Activated CD4-positive, alpha-beta T cell treated with anti-CD3 and anti-CD28 coated beads for 48 hours (primary cell): ENCODE results near the gene PSMG4.

Experiments used
- DNase-seq: peaks from one replicate; pipeline ENCODE4 v3.0.0-alpha.2; 2020

Gene PSMG4

DNA sequence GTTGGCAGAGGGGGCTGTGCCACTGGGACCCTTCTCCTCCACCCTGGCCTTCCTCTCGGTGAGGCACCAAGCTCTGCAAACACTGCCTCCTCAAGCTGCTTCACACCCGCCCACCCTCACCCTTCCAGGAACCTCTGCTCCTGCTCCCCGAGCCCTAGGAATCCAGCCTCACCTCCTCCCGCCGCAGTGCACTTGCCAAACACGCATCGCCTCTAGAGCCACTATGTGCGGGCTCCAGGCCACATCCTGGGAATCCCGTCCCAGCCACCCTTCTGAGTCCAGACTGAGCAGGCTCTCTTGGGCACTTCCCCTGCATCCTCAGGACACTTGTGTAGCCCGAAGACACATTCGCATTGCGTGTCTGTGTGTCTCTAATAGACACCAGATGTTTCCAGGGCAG is 18.5 kb downstream of the PSMG4 start:
- no peak for DNase-seq

DNA sequence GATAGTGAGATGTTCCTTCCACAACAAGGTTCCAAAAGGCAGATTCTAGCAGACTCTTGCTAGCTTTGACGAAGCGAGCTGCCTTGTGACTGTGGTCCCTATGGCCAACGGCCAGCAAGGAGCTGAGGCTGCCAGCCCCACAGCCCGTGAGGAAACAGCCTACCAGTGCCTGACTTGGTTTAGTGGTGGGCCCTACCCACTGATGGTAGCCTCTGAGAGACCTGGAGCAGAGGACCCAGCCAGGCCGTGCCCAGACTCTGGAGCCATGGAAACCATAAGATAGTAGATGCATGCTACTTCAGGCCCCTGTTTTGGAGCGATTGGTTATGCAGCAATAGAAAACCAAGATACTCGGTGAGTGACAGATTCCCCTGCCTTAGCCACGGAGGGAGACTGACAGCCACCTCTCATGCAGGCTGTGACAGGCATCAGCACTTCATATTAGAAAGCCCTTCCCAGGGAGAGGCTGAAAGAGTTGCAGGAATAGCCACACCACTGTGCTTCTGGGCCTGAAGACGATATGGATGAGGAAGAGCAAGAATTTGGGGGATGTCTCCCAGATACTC is 19.2 kb downstream of the PSMG4 start:
- no peak for DNase-seq

DNA sequence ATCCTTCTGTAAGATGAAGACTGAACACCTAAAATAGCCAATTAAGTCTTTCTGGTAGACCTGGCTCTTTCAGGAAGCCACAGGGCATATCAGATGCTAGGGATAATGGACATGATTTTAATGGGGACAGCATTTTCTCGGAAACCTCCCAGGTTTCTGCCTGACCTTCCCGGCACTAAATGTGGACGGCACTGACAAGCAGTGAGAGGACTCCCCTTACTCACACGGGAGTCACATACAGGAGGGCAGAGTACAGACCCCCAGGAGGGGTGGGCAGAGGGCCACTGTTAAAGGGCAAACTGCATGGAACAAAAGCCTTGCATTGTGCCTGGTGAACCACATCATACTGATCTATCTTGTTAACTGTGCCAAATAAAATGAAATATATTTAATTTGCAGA is 19.9 kb downstream of the PSMG4 start:
- DNase-seq = no peak

DNA sequence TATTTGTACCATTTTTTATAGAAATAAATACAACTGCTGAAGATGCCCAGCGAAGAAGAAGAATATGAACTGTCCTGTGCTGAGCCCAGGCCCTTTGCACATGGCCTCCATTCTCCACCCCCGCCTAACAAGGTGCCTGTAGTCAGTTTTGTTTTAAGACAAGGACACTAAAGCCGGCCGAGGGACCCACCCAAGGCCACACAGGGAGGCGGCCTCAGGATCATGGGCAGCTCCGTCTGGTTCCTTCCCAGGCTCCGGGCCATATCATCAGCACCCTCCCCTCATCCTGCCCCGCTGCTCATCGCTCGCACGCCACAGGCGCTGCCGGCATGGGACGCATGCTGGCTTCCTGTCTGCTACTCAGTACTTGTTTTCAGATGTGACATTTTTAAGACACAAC is 21.3 kb downstream of the PSMG4 start:
- no peak for DNase-seq

DNA sequence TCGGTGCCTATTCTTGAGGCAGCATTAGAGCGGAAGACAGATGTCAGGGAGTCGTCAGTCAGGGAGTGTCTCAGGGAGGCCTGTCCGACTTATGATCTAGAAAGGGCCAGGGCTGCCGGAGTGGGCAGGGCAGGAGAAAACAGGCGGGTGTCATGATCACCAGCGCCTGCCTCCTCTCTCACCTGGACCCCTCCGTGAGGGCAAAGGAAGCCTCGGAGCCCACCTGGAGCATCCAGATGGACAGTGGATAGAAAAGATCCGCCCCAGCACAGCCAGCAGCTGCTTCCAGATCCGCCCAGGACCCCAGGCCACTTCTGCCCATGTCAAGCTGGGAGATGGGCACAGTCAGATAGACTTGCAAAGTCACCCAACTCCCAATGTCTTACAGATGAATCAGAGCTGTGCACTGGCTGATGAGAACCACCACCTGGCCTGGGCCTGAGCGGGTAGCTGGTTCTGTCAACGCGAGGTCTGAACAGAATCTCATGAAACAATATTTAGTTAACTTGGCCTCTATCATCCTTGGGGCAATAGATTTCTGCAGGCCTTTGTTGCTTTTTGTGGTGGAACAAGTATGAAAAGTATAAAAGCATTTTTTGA is 22.2 kb downstream of the PSMG4 start:
- no peak for DNase-seq

DNA sequence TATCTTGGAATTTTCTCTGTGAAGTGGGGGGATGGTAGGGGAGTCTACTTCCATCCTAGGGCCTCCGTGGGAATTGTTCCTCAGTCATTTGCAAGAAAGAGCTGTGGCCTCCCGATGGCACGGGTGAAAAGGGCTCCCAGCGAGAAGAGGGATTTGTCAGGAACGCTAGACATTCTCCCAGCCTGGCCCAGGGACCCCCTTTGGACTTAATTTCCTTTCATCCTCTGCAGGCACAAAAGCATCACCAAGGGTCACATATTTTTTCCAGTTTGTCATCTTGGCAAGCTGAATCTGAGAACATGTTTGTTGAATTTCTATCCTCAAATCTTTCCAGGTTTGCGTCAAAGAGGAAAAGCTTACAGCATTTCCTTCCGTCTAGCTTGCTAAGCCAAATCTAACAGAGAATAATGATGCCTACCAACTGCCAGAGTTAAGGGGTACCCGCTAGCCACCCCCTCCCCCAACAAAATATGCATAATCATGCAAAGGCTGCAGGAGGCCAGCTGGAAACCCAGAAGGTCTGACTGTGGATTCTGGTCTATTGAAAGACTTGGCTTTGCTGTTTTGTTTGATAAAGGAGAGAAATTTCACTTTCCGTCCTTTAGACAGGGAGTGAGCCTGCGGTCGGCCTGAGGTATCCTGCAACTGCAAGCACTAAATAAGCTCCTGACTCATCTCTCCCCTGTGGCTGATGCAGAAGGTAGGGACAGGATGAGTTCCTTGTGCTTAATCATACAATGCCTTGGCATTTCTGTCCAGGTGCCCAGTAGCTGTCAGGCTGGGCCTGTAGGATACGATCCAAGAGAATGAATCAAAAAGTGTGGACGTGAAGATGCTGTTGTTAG is 23.1 kb downstream of the PSMG4 start:
- DNase-seq = no peak

DNA sequence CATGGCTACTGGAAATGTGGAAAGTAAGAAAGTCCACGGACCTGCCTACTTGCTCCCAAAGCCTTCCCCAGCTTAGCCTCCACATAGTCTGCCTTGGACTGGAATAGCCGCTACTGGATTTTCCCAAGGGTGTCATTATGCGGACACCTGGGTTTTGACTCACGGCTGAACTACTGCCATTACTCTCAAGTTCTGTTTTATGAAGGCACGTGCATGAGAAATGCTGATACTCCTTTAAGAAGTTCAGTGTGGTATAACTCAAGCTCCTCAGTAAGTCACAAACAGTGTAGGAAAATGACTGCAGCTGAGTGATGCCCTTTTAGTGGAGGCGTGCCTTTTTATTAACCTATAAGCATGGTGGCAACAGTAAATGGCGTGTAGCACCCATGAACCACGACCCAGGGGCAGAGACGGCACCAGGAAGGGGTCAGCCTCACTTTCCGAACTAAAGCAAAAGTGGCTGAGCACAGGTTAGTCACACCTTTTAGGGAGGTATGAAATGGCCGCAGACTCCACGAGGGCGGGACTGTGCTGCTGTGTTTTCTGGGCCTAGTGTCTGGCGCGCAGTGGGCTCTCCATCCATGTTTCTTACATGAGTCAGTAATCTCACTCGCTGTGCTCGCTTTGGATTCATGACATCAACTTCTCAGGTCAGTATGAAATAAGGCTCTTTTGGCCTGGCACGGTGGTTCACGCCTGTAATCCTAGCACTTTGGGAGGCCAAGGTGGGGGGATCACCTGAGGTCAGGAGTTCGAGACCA is 23.9 kb downstream of the PSMG4 start:
- no peak for DNase-seq

DNA sequence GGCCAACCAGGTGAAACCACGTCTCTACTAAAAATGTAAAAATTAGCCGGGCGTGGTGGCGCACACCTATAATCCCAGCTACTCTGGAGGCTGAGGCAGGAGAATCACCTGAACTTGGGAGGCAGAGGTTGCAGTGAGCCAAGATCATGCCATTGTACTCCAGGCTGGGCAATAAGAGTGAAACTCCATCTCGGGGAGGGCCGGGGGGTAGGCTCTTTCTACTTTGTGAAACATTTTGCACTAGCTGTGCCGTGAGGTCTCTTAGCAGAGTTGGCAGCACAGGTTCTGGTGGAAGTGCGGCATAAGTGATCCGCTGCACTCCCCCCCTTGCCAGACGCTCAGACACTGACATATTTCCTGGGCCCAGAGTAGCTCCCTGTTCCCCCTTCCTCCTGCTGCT is 24.5 kb downstream of the PSMG4 start:
- no peak for DNase-seq

DNA sequence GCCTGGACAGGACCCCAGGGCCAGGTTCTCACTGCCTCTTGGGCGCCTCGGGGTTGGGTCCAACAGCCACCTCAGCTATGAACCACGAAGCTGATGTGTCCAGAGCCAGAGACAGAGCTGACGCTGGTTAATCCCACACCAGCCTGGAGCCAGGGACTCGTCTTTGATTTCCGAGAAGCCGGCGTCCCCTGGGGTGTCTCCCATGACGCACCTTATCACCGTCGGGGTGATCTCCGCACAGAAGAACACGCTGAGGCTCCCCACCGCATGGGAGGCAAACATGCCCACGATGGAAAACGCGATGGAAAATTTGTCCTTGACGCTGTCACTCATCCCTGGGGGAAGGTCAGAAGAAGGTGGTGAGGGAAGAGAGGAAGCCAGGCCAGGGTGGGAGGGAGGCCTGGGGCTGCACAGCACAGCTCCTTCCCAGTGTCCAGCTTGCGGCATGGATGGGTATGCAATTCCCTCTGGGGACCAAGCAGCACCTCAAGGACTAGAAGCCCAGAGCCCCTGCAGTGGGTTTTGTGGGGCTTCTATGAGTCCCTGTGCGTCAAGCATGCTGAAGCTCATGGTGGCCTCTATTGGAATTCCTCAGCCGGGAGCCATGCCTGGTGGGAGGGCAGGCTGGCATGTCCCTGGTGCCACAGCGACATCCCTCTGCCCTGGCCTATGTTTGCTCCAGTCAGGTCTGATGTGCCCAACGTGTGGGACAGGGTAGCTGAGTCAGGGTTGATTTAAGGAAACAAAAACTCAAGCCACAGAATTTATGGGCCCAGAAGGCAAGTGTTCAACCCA is 25.1 kb downstream of the PSMG4 start:
- no peak for DNase-seq

DNA sequence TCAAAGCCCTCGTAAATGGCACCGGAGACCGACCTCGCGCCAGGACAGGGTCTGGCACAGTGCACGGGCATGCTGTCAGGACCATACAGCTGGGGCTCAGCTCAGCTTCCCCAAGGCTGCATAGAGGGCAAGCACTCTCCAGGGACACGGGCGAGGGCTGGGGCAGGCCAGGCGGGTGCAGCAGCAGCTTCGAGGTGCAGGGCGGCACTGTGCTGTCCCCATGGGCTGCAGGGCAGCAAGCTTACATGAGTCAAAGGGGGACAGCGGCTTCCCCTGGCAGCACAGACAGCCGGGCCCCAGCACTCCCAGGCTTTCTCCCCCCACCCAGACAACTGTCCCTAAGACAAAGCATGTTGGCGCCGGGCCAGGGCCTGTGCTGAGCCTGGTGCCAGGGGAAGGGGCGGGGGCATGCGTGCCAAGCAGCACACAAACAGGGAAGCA is 25.7 kb downstream of the PSMG4 start:
- DNase-seq = no peak

DNA sequence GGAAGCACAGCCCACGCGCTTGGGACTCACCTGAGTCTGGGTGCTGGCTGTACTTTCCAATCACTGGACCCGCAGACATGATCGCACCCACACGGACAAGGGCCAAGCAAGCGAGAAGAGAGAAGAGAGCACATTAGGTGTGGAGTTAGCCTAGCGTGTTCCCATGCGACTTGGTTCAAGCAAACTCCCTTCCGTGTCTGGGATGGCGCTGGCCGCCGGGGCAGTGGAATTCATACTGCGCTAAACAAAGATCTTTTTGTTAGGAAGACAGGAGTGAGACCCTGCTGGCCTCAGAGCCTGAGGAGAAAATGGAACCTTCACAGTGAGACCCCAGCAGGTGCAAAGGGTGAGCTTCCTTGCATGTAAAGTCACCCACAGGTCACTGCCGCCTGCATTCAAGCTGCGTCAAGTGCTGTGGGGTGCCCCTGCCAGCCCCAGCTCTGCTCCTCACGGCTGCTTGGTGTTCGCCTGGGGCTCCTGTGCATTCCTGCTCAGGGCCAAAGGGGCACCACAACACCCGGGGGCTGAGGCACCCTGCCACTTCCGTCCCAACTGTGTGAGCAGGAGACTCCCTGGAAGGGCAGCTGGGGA is 26.4 kb downstream of the PSMG4 start:
- no peak for DNase-seq

DNA sequence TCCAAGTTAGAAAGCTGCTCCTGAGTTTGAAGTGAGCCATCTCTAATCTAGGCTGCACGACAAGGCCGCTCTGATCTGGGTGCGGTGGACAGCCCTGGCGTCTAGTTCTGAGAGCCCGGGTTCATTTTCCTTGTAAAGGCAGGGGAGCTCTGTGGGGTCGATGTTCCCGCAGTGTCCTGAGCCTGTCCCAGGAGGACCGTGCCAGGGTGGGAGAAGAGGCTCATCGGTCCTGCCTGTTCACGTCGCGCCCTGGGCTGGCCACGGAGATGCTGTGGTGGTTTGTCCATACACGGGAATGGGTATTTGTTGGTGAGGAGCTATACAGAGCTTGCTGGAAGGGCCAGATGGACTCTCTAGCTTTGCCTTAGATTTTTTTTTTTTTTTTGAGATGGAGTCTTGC is 27.0 kb downstream of the PSMG4 start:
- no peak for DNase-seq

DNA sequence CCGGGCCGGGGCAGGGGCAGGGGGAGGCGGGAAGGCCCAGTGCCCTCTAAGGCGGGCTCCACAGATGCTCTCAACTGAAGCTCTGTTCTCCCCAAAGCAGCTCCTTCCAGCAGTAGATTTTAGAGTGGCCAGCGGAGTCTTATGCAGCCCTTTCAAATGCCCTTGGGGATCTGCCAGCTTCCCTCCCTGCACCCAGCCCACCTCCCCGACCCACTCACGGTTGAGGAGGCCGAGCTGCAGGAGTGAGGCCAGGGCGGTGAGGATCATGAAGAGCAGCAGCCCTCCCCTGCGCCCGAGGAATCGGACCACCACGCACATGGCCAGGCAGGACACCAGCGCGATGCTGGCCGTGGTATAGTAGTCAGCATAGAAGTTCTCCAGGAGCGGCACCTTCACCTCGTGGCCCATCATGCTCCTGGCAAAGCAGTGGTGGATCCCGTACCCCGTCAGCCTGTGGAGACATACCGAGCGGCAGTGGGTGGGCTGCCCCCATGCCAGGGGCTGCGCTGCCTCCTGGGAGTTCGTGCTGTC is 28.0 kb downstream of the PSMG4 start:
- DNase-seq = no peak

DNA sequence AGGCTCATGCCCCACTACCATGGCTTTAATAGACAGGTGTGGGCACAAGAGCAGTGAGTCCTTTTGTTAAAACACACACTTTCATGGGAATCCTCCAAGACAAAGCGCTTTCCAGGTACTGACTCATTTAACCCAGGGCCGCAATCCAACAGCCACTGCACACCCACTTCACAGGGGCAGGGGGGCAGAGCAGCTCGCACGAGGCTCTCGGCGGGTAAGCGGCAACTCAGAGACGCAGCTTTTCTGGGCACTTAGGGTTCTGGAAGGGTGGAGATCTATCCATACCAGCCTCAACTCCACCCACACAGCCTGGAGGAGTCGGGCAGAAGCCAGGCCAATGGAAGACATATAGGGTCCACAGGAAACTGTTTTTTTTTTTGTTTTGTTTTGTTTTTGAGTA is 28.6 kb downstream of the PSMG4 start:
- no peak for DNase-seq

DNA sequence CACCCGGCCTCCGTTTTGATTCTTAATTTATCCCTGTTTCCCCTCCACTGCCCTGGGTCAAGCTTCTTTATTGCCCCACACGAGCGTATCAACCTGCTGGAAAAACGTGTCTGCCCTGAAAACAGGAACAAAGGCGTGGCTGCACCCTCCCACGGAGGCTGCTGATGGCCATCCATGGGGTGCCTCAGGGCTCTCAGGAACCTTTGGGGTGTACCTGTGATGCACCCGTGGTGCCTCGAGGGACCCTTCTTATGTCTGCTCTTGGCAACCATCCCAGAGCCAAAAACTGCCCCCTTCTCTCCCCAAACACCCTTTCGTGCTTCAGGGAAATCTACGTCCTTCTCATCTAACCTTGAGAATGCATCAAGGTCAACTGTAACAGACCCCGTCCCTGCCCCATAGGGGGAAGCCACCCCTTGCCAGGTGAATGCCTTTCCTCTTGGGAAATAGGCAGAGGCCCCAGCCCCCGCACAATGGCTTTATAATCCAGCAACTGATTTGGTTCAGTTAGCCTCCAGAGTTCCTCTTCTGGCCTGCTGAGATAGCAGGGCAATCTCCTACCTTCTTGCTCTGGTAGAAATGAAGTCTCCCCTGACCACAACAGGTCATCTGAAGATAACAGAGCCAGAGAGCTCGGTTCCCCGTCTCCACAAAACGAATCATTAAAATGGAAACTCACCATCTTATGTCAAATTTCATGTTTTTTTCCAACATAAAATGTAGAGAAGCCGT is 29.4 kb downstream of the PSMG4 start:
- DNase-seq = no peak

DNA sequence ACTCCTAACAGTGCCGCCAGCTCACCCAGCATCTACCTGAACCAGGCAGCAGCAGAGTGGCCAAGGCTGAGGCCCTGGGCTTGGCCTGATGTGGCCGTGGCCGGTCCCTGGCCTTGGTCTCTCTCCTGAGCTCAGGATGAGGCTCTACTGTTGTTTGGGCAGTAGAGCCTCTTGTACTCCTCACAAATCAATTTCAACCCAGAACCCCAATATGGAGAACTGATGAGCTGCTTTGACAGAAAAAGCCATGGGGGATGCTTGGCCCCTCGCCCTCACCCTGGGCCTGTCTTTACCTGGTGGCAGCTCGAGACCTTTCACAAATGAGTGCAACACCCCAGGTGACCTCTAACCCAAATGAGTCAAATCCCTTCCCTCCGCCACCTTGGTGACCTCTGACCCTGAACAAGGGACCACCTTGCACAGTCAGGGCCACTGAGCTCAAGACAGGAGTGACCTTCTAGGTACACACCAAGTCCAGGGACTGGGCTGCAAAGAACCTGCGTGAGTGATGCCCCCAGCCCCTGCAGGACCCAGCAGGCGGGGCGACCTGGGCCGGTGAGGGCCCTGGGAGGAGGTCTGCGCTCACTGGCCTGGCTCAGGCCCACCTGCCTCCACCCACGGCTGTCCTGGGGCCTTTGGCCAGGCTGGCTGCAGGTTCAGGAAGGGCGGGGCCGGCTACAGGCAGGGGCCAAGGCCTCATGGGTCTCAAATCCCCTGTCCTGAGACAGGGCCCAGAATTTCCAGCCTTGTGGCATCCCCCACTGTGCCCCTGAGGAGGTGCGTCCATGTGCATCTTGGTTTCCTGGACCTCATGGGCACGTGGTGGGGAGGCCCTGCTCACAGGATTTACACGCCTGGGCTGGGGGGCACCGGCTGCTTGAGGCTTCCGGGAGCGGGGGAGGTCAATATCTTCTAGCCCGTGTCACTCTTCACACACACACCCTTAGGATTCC is 30.2 kb downstream of the PSMG4 start:
- no peak for DNase-seq

DNA sequence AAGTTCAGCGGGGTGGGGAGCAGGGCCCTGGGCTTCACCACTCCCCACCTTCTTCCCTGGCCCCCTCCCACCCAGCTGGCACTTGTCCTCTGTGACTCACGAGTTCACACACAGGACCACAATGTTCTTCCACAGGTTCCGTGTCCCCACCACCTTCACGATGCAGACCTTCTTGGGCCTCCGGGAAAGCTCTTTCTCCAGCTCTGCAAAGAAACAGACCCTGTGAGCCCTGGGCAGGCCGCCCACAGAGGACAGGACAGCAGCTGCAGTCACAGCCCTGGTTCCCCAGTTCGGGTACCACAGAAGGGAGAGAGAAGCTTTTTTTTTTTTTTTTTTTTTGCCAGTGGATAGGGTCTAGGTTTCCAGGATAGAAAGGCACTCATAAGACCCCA is 30.9 kb downstream of the PSMG4 start:
- no peak for DNase-seq

DNA sequence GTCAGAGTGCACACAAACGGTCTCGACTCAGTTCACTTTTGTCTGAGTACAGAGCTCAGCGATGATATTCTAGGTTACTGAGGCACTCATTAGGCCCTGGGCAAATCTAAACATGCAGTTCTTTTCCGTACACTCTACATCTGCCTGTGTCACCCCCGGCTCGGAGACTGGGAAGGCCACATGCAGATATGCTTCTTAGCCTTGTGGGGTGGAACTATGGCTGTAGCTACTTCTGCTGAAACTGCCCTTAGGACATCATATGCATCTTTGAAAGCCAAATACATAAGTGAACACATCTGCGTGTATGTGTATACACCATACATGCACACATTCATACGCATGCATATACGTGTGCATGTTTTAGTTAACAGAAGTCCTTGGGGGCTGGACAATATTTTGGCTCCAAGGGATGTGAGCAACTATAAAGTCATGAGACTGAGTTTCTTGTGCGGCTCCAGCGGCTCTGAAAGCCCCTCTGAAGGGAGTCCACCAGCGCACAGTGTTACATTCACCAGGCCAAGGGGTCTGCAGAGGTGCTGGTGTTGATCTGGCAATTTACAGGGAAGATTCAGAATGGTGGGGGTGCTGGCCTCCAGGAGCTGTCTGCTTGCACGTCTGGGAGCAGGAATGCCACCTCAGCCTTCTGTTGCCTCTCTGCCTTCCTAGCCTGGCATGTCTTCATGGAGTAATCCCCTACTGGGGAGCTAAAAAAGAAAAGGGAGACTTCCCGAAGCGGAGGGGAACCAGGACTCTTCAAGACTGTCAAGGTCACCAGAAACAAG is 31.6 kb downstream of the PSMG4 start:
- no peak for DNase-seq

DNA sequence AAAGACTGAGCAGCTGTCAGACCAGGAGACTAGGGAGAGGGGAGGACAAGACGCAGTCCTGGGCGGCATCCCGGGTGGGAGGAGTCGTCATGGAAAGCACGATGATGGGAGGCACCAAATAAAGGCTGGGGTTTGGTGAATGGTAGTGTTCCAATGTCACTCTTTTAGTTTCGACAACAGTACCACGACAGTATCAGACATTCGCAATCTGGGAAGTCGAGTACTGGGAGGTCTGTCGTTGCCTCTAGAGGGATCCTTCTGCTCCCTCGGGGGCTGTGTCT is 32.1 kb downstream of the PSMG4 start:
- no peak for DNase-seq

DNA sequence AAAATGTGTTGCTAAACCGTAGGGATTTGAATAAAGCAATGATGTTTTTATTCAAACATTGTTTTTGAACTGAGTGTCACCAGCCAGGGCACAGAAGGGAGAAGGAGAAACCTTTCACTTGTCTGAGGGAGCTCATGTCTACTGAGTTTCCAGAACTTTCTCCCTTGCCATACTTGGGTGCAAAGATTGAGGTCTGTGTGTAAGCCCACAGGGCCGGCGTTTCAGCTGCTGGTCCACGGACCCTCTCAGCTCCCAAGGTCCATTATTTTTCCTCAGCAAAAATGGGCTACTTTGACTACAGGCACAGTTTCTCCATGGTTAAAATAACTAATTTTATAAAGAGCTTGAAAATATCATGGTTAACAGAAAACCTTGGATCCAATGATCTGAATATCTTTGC is 32.6 kb downstream of the PSMG4 start:
- DNase-seq = no peak
